Stimulated activated naive CD8-positive, alpha-beta T cell treated with anti-CD3 and anti-CD28 coated beads, Interleukin-15, Interleukin-2, amounts not matched to agents 100 U/mL and 50 U/mL, for 24 hours (primary cell): ENCODE measurements around the gene METTL8.
"Not testable (repeated sequence)": the region's sequence is repeated elsewhere in the genome, so short reads cannot be mapped to it uniquely, and the experiment has no call there.

ENCODE experiments used
- ATAC-seq: fragments of 150-1000 bp; cut with Tn5 transposase; one replicate; pipeline ENCODE4 v1.10.0; 2021
- DNase-seq: peaks from one replicate; pipeline ENCODE4 v3.0.0; 2021

The METTL8 gene

DNA sequence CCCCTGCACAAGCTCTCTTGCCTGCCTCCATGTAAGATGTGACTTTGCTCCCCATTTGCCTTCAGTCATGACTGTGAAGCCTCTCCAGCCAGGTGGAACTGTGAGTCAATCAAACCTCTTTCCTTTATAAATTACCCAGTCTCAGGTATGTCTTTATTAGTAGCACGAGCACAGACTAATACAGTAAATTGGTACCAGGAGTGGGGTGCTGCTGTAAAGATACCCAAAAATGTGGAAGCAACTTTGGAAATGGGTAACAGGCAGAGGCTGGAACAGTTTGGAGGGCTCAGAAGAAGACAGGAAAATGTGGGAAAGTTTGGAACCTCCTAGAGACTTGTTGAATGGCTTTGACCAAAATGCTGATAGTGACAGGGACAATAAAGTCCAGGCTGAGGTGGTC is 122.2 kb downstream of the METTL8 start:
- not testable (repeated sequence) for DNase-seq, ATAC-seq

DNA sequence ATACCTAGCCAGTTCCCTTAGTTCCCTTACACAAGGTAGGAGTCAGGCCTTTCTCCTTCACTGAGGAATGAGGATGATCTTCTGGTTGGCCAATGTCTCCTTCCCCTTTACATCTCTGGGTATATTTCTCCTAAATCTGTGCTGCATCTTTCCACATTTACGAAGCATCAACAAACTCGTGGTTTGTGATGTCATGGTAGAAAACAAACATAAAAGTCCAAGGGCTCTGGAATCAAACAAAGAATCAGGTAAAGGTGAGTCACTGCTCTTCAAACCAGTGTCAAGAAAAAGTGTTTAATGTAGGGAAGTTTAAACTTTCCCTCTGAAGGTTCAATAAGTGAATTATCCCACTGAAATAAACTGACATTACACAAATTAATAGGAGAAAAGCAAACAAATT is 122.9 kb downstream of the METTL8 start:
- DNase-seq, result no peak
- no peak for ATAC-seq

DNA sequence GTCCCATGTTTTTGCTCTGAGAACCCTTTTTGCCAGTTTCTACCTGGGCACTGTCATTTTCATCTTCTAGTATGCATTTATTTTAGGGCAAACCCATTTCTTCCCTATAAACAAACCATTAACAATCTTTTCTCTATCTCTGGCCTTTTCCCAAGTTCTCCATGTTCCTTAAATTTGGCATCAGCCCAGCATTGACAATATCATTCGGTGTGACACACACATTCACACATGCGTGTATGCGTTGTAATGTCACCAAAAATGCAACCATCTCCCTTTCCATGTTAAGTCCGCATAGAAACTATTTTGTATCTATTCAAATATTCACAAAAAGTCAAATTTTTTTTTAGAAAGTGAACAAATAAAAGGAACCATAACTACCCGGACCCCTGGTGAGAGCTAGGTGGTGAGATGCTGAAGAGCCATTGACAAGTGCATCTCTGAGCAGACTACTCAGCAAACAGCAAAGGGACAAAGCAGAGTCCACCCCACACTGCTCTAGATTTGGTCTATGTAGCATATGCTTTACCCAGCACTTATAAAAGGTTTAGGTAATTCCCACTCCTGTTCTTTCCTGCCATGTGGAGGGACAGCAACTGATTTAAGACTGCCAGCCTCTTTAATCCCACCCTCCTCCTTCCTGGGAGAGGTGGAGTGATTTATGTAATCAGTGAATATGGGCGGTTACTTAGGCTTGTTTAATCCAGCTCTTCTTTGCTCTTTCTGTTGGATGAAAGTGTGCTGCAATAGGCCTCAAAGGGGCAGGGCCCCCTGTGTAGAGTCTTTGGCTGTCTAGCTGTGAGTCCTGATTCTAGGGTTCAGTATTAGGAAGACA is 124.1 kb downstream of the METTL8 start:
- DNase-seq, result no peak
- ATAC-seq, result no peak

DNA sequence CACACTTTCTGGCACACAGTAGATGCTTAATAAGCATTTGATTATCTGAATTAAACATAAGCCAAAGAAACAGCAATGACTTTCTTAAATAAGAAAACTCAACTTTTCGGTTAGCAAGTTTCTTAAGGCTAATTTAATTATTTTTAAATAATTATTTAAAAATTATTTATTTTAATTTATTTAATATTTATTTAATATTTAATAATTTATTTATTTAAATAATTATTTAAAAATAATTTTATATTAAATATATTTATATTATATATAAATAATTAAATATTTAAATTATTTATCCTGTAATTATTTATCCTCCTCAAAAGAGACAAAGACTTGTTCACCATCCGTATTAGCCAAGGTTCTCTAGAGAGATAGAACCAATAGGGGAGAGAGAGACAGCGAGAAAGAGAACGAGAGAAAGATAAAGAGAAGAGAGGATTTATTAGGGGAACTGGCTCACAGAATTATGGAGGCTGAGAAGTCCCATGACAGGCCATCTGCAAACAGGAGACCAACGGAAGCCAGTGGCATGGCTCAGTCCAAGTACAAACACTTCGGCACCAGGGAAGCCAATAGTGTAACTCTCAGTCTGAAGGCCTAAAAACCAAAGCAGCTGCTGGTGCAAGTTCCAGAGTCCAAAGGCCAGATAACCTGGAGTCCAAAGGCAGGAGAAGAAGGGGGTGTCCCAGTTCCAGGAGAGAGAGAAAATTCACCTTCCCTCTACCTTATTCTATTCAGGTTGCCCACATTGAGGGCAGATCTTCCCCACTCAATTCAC is 125.3 kb downstream of the METTL8 start:
- no peak for DNase-seq
- ATAC-seq, result no peak

DNA sequence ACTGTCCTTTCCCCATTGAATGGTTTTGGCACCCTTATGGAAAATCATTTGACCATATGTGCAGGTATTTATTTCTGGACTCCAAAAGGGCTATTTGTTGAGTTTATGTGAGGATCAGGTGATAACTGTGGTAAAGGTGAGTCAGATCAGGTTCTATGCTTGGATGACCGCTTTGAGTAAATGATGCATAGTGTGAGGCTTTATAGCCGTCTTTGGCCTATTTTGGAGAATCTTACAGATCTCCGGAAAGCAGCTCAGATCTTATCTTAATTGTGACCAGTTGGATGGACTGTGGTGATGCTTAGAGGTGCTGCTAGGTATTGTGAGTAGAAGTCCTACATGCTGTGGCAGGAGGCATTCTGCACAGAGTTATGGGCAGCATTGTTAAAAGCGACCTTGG is 126.2 kb downstream of the METTL8 start:
- DNase-seq (no peak), ATAC-seq (no peak)

DNA sequence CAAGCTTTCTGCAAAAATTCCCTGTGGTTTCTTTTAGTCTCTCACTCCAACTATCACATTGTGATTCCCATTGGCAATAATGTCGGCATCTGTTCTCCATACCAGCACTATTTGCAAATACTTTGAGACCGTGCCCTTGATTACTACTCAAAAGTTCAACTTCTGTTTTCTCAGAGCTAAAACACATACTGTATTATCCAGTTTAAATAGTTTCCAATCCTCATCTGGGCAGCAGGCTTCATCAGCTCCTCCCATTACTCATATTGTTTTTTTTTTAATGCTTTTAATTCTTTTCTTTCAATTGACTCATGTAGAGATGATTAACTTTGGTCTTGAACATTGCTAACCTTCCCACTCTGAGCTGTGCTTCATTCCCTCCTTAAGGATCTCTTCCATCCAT is 135.8 kb downstream of the METTL8 start:
- ATAC-seq (no peak), DNase-seq (no peak)

DNA sequence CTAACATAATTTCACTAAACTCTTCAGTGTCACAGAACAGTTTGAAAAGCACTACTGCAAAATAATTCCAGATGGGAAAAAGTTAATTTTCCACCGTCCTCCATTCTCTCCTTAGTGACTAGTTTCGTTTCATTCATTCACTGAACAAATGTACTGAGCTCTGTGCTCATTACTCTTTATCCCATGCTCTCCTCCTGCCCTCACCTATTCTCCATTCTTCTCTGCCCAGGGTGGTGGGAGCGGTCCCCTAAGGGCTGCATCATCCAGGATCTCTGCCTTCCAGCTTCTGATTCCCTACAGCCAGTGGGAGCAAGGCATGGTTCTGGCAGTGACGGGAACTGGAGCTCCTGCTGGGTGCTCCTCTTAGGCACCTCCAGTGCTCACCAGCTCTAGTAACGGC is 139.2 kb downstream of the METTL8 start:
- DNase-seq (no peak), ATAC-seq (no peak)

DNA sequence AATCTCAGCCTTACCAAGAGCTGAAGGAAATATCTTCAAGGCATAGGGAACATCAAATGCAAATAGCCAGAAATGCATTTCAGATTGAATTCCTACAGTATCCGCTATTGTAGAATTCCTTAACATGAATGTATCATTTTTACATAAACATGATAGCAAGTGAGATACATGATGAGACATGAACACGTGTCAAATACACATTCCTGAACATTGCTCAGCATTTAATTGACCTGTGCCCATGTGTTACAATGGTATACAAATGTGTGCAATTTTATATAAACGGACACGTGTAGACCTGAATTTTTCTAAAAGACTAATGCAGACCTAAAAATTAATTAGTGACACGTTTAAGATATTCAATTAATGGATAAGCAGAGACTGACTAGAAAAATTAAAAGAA is 140.1 kb downstream of the METTL8 start:
- ATAC-seq (no peak), DNase-seq (no peak)

DNA sequence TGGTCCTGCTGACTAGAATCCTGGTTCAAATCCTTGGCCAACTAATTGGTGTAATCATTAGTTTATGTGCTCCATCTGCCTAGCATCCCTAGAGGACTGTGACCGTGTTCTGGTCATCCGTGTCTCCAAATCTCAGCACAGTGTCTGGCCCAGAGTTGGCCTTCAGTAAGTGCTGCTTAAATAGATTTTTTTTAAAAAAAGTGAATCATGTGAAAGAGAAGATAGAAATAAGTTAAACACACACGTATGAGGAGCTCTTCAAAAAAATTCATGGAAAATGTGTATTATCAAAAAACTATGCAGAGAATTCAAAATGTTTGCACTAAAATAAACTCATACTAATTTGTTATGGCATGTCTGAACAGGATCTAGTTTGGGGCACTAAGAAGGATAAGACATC is 143.8 kb downstream of the METTL8 start:
- no peak for ATAC-seq
- DNase-seq, result no peak

DNA sequence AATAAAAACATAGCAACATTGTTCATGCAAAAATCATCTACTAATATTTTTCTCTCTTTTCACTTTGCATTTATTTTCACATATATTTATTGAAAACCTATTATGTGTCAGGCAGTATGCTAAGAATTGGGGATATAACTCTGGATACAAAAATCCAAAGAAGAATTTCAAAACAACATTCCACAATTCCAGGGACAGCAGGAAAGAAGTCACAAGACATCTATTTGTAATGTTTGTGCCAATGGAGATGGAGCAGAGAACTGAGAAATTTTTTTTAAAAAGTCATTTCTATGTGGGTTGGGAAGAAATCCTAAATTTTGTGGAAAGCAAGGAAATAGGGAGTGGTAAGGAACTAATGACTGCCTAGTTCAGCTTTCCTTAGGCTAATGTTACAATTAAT is 144.5 kb downstream of the METTL8 start:
- no peak for ATAC-seq
- DNase-seq, result no peak

DNA sequence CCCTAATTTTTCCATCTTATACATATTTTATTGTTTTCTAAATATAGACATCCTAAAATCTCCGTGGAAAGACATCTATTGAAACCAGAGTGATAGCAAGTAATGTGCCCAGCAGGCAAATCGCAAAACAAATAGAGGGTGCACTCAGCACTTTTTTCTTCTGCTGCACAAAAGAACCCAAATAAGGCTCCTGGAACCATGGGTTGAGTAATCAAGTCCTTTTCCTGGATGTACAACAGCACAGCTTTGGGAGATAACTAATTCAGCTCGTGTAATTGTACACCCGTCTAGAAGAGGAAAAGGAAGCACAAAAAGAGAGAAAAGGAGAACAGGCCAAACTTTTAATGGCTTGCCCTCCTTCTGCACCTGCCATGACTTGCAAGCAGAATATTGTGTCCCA is 146.2 kb downstream of the METTL8 start:
- no peak for ATAC-seq

DNA sequence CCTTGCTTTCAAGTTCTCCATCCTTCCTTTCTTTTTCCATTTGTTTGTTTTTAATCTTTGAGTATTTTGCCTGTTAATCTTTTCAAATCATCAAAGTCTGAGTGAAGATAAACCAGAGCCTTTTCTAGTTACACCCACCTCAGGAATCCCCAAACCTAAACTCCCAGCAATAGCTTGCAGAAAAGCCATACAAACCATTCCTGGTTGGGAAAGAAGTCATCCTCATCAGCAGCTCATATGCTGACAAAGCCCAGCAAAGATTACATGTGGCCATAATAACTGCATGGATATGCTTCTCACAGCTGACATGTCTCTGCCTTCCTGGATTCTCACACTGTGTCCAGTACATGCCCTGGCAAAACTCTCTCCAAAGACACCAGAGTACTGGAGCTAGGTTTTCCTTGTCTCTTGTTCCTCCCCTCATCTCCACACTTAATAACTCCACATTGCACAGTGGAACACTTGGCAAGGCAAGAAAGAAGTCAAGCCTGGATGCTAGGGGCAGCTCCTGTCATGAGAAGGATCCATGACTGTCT is 146.7 kb downstream of the METTL8 start:
- DNase-seq, result no peak
- no peak for ATAC-seq

More for the DNA sequence above, 146.2 kb downstream of the METTL8 start:
- DNase-seq, result no peak

DNA sequence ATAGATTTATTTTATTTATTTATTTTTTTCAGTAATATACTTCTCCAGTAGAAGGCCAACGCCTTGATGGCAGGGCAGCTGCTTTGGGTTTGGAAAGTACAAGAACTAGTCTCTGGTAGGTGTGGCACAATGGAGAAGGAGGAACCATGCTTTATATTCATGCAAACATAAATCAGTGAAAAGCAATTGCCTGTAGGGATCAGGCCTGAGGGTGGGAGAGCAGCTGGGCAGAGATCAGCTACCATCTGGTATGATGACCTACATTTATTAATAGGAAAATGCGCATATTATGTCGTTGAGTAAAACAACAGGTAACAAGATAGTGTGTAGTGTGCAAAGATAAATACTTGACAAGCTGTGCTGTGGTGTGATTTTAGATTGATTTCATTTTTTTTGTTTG is 152.7 kb downstream of the METTL8 start:
- DNase-seq (no peak), ATAC-seq (no peak)

DNA sequence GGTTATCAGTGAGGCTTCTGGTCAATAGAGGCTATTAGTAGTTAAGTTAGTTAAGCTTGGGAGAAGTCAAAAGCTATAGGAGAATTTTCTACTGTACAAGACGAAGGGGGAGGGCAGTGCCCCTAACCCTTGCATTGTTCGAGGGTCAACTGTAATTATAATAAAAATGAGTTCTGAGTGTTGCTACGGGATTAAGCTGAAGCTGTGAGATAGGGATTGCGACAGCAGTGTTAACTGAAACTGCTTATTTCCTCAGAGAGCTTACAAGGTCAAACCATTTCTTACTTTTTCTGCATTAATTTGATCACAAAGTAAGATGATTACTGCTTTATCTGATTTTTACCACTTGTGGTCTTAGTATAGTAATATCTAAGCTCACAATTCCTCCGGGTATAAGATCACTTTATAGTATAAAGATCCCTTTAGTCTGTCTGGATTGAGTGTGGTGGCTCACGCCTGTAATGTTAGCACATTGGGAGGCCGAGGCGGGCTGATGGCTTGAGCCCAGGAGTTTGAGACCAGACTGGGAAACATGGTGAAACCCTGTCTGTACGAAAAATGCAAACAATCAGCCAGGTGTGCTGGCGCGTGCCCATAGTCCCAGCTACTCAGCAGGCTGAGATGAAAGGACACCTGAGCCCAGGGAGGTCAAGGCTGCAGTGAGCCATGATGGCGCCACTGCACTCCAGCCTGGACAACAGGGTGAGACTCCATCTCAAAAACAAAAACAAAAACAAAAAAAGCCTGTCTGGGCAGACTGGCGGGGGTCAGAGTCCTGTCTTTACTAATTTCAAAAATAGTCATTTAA is 153.6 kb downstream of the METTL8 start:
- ATAC-seq, result no peak
- no peak for DNase-seq

DNA sequence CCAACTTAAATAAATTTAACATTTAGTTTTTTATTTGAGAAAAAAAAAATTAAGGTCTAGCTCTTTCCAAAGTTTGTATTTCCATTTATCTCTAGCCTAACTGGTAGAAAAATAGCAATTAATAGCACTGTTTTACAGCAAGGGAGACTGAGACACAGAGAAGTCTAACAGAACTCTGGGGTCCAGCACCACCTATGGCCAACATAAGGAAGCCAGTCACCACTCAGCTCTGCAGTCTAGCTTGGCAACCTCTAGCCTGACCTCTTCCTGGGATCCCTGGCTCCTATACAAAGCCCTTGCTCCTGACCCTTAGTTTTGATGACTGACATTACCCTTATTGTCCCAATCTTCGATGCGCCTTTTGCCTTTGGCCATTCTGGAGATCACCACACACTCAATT is 159.0 kb downstream of the METTL8 start:
- DNase-seq (no peak), ATAC-seq (no peak)

DNA sequence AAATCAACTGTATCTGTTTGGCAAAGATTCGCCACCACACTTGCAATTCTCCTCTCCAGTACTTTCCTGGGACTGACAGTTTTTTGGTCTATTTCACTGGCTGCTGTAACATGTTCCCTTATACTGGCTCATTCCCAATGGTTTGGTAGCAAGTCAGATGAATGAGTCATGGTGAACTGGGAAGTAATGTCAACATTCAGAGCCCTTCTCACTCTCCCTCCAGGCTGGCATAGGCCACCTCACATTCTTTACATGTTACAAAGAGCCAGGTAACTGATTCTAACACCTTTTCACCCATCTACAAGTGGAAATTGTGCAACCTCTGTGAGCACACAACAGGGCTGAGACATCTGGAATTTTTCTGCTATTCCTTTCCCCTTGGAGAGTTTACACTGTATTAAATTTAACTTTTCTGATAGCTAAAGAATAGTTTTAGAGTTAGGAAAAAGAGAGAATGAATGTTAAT is 161.8 kb downstream of the METTL8 start:
- DNase-seq (no peak), ATAC-seq (no peak)

DNA sequence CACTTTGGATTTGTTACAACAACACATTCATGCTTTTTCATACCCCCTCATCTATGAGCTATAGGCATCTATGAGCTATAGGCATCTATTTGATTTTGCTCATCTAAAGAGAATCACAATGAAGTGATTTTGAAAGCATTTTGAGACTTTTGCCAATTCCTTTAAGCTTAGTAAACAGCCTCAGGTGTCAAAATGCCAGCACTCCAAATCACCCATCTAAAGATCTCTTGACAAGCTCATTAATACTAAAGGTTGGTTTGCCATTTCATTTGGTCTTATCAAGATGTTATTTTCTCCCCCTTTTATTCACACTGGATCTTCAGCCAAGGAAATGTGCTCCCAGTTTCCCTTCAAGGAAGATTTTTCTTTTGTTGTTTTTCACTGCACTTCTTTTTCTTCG is 162.4 kb downstream of the METTL8 start:
- ATAC-seq, result no peak
- DNase-seq, result no peak

DNA sequence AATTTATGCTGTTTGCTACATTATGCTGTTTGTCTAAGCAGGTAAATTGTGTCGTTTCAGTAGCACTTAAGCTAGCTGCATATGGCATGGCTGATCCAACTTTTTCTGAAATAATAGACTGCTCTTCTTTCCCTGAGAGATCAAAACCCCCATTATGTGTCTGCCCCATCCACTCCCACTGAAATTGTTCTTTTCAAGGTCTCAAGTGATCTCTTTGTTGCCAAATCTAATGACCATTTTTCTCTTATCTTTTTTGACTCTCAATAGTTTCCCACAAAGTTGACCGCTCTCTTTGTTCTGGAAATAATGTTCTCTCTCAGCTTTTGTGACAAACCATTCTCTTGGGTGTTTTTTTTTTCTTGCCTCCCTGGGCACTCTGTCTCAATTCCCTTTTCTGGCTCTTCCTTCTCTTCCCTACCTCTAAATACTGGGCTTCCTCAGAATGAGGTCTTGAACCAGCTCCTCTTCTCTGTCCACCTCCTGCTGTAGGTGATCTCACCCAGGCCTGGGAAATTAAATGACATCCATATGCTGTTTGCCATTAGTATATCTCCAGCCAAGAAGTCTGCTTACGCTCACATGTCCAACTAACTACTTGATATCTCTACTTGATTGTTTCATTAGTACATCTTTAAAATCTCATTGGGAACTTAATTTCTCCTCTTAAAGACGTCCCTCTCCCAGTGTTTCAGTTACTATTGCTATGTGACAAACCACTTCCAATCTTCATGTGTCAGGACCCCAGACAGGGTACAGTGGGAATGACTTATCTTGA is 165.7 kb downstream of the METTL8 start:
- no peak for DNase-seq
- no peak for ATAC-seq
